ENCODE data around the gene SLC25A38.
"Not testable (repeated sequence)": the region's sequence is repeated elsewhere in the genome, so short reads cannot be mapped to it uniquely, and the experiment has no call there.

The SLC25A38 gene

GRCh38 chr3:39383045-39383880 is at the start of gene SLC25A38:
Gene SLC25A38 (plus strand): TSS chr3:39383370. CDS start chr3:39383725, 355 bp downstream.
- DNase-seq (ENCODE audit: low spot score), result peak; percentile 93

- no peak for DNase-seq (ENCODE audit: low spot score)
Observed at GRCh38 chr3:39333607-39334006, 49.6 kb upstream of the SLC25A38 start.

GRCh38 chr3:39334205-39334604 is 49.0 kb upstream of the SLC25A38 start:
- no peak for DNase-seq (ENCODE audit: low spot score)

GRCh38 chr3:39338201-39338600 is 45.0 kb upstream of the SLC25A38 start:
- DNase-seq (ENCODE audit: low spot score), result no peak

GRCh38 chr3:39339086-39339485 is 44.1 kb upstream of the SLC25A38 start:
- DNase-seq (ENCODE audit: low spot score), result no peak

- no peak for DNase-seq (ENCODE audit: low spot score)
Observed at GRCh38 chr3:39343076-39343717, 40.0 kb upstream of the SLC25A38 start.

- DNase-seq (ENCODE audit: low spot score), result no peak
Observed at GRCh38 chr3:39343760-39344159, 39.4 kb upstream of the SLC25A38 start.

GRCh38 chr3:39344746-39345344 is 38.3 kb upstream of the SLC25A38 start:
- DNase-seq (ENCODE audit: low spot score), result no peak

- no peak for DNase-seq (ENCODE audit: low spot score)
Observed at GRCh38 chr3:39346785-39347585, 36.2 kb upstream of the SLC25A38 start.

GRCh38 chr3:39347586-39347876 is 35.6 kb upstream of the SLC25A38 start:
- no peak for DNase-seq (ENCODE audit: low spot score)

GRCh38 chr3:39349080-39349479 is 34.1 kb upstream of the SLC25A38 start:
- no peak for DNase-seq (ENCODE audit: low spot score)

- no peak for DNase-seq (ENCODE audit: low spot score)
Observed at GRCh38 chr3:39350714-39351113, 32.5 kb upstream of the SLC25A38 start.

GRCh38 chr3:39351134-39351533 is 32.0 kb upstream of the SLC25A38 start:
- DNase-seq (ENCODE audit: low spot score), result not testable (repeated sequence)

GRCh38 chr3:39353168-39353927 is 29.8 kb upstream of the SLC25A38 start:
- not testable (repeated sequence) for DNase-seq (ENCODE audit: low spot score)

GRCh38 chr3:39358333-39358732 is 24.8 kb upstream of the SLC25A38 start:
- DNase-seq (ENCODE audit: low spot score), result no peak

- no peak for DNase-seq (ENCODE audit: low spot score)
Observed at GRCh38 chr3:39361252-39361927, 21.8 kb upstream of the SLC25A38 start.

GRCh38 chr3:39362192-39362591 is 21.0 kb upstream of the SLC25A38 start:
- no peak for DNase-seq (ENCODE audit: low spot score)

GRCh38 chr3:39362812-39363211 is 20.4 kb upstream of the SLC25A38 start:
- DNase-seq (ENCODE audit: low spot score), result no peak

GRCh38 chr3:39370450-39370849 is 12.7 kb upstream of the SLC25A38 start:
- DNase-seq (ENCODE audit: low spot score), result not testable (repeated sequence)

- no peak for DNase-seq (ENCODE audit: low spot score)
Observed at GRCh38 chr3:39372833-39373232, 10.3 kb upstream of the SLC25A38 start.

Measured in cerebellar cortex (tissue), 1 donor.